PC-9 (cell line): ENCODE data around the gene CDH3. TPM values are rescaled to one million over a fixed set of nuclear protein-coding genes. Genes with fewer than 3 reads are reported as not detected.

Source experiments
- BruUV-seq: library from RNA; stranded (reverse); fragments of 400-500 nt; replicated peaks from 2 replicates; lab custom pipeline; 2021; lab: Mats Ljungman, UMichigan
- CTCF ChIA-PET: fragments of 300-600 bp; sonication (Branson Sonifier 250); formaldehyde crosslinking; loops from one replicate; lab custom pipeline; 2022; ENCODE audit warnings: antibody characterized with exemption; lab: Charles Lee
- POLR2A ChIA-PET: fragments of 300-600 bp; sonication (Branson Sonifier 250); formaldehyde crosslinking; loops from one replicate; lab custom pipeline; 2022; ENCODE audit warnings: antibody characterized with exemption; ENCODE audit not compliant: unreplicated experiment; lab: Charles Lee
- DNase-seq, 2 experiments: peaks; one replicate each; pipeline versions ENCODE4 v3.0.0 to v3.0.0-alpha.2; 2015 to 2022; ENCODE audit warnings: mixed read lengths in 1 of 2
- H2AFZ ChIP-seq: fragments of 200-600 bp; sonication (generic); 2 replicates; pipeline ENCODE4 v1.8.1; 2017; ENCODE audit warnings: antibody characterized with exemption
- H3F3A ChIP-seq: fragments of 200-600 bp; sonication (generic); 2 replicates; pipeline ENCODE4 v1.8.1; 2017; ENCODE audit warnings: antibody characterized with exemption, mild to moderate bottlenecking, low read depth; ENCODE audit not compliant: insufficient read depth
- H3K27ac ChIP-seq: fragments of 200-600 bp; sonication (generic); 2 replicates; pipeline ENCODE4 v1.6.1; 2016; ENCODE audit warnings: mixed run types
- H3K27me3 ChIP-seq: fragments of 200-600 bp; sonication (generic); 2 replicates; pipeline ENCODE4 v1.6.1; 2016; ENCODE audit warnings: low read depth, mixed run types; ENCODE audit not compliant: insufficient read depth
- H3K36me3 ChIP-seq: fragments of 200-600 bp; sonication (generic); 2 replicates; pipeline ENCODE4 v1.6.1; 2016; ENCODE audit warnings: low read depth, mixed run types
- H3K4me1 ChIP-seq: fragments of 200-600 bp; sonication (generic); replicated peaks from 2 replicates; pipeline ENCODE4 v1.6.1; 2016; ENCODE audit warnings: mixed run types; ENCODE audit not compliant: insufficient read depth
- H3K4me2 ChIP-seq: fragments of 200-600 bp; sonication (generic); 2 replicates; pipeline ENCODE4 v1.6.1; 2017; ENCODE audit warnings: mixed run types
- H3K4me3 ChIP-seq: fragments of 200-600 bp; sonication (generic); 2 replicates; pipeline ENCODE4 v1.6.1; 2016; ENCODE audit warnings: mixed run types
- H3K79me2 ChIP-seq: fragments of 200-600 bp; sonication (generic); 2 replicates; pipeline ENCODE4 v1.6.1; 2017; ENCODE audit warnings: low read depth, mixed run types
- H3K9me2 ChIP-seq: fragments of 200-600 bp; sonication (generic); 2 replicates; pipeline ENCODE4 v1.8.1; 2017; ENCODE audit warnings: mild to moderate bottlenecking; ENCODE audit not compliant: insufficient read depth
- H3K9me3 ChIP-seq: fragments of 200-600 bp; sonication (generic); 2 replicates; pipeline ENCODE4 v1.8.1; 2016; ENCODE audit warnings: low read depth; ENCODE audit not compliant: insufficient read depth
- H4K20me1 ChIP-seq: fragments of 200-600 bp; sonication (generic); 2 replicates; pipeline ENCODE4 v1.8.1; 2017; ENCODE audit not compliant: insufficient read depth
- EZH2 ChIP-seq: fragments of 200-600 bp; sonication (generic); IDR thresholded peaks from 2 replicates; pipeline ENCODE4 v1.8.0; 2017; ENCODE audit warnings: antibody characterized with exemption, low read depth
- intact Hi-C: fragments of 100-400 bp; cut with micrococcal nuclease; formaldehyde crosslinking; loops from one replicate; pipeline ENCODE4 v1.10.0; 2022; ENCODE audit not compliant: unreplicated experiment
- total RNA-seq: library from RNA; stranded (reverse); gene quantifications from 2 replicates; pipeline ENCODE4 v1.2.3, GENCODE V29; 2021
- TF ChIP-seq, protein P1 (sequence below): fragments of 200-600 bp; sonication (generic); conservative IDR thresholded peaks from 2 replicates; pipeline ENCODE4 v1.6.1; 2017; ENCODE audit warnings: mixed run types, antibody characterized with exemption, mild to moderate bottlenecking, moderate library complexity

The CDH3 gene
- total RNA-seq, 1 experiment from 2014 or later, result 70.3 TPM

DNA sequence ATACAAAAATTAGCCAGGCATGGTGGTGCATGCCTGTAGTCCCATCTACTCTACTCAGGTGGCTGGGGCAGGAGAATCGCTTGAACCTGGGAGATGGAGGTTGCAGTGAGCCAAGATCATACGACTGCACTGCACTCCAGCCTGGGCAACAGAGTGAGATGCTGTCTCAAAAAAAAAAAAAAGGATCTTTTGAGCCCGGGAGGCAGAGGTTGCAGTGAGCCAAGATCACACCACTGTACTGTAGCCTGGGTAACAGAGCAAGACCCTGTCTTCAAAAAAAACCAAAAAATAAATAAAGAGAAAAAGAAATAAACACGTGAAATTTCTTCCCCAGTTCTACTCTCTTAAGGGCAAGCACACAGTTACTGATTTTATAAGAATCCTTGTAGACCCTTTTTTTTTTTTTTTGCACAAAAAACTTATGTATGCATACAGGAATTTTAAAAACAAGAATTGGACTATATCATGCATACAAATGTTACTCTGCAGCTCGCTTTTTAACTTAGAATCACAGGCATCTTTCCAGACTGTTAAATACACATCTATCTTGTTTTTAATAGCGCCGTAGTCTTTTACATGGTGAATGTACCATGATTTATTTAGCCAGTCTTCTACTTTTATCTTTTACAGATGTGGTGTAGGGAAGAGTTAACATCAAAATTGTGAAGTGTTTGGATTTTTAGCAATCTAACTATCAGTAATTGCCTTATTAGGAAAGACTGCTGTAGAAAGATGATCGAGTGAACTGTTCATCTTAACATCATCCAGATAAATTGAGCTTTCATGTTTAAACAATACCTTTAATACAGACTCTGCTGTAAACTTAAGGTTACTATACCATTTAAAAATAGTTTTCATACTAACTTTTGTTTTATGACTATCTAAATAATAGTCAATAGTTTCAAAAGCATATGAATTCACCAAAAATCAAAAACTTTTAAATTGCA, 14.6 kb downstream of the CDH3 start:
- H3K27ac ChIP-seq, result peak overlapping the region; percentile 91
- peaks cover 53% of the 10 kb centered on the region for H3F3A ChIP-seq
- H3K36me3 ChIP-seq, result no peaks in the 10 kb centered on the region
- ChIA-PET CTCF (no interaction called here), POLR2A (no interaction called here)
- H3K4me3 ChIP-seq, result no peak overlapping the region
- H3K9me3 ChIP-seq, result no peaks in the 10 kb centered on the region
- BruUV-seq, result no TSS peak
- H3K9me2 ChIP-seq, result no peaks in the 10 kb centered on the region
- no peak for DNase-seq
- H3K4me1 ChIP-seq, result peaks cover 59% of the 10 kb centered on the region
- H3K79me2 ChIP-seq, result peaks cover 44% of the 10 kb centered on the region
- intact Hi-C loops, result no loop called here
- no peak overlapping the region for H2AFZ ChIP-seq
- no peaks in the 10 kb centered on the region for H4K20me1 ChIP-seq
- TF ChIP-seq EZH2, result no peak
- TF ChIP-seq, protein P1, sequence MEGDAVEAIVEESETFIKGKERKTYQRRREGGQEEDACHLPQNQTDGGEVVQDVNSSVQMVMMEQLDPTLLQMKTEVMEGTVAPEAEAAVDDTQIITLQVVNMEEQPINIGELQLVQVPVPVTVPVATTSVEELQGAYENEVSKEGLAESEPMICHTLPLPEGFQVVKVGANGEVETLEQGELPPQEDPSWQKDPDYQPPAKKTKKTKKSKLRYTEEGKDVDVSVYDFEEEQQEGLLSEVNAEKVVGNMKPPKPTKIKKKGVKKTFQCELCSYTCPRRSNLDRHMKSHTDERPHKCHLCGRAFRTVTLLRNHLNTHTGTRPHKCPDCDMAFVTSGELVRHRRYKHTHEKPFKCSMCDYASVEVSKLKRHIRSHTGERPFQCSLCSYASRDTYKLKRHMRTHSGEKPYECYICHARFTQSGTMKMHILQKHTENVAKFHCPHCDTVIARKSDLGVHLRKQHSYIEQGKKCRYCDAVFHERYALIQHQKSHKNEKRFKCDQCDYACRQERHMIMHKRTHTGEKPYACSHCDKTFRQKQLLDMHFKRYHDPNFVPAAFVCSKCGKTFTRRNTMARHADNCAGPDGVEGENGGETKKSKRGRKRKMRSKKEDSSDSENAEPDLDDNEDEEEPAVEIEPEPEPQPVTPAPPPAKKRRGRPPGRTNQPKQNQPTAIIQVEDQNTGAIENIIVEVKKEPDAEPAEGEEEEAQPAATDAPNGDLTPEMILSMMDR, result no peak
- no peaks in the 10 kb centered on the region for H3K27me3 ChIP-seq
- H3K4me2 ChIP-seq, result peak overlapping the region; percentile 72

DNA sequence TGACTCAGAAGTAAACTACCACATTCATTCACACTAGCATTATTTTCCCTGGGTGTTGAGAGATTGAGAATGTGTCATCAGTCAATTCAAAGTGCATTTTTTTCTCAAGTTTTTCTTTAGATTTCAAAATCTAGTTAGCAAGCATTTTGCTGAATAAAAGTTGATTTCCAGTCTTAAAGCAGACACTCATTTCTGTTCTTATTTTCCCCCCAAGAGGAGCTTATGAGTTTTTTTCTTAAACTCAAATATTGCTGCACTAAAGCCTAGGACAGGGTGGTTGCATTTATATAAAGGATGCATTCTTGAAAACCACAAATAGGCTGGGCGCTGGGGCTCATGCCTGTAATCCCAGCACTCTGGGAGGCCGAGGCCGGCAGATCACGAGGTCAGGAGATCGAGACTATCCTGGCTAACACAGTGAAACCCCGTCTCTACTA, 15.3 kb downstream of the CDH3 start:
- BruUV-seq, result no TSS peak
- CTCF ChIA-PET, result no interaction called here
- Histone ChIP-seq H3K9me3 (no peaks in the 10 kb centered on the region), H3K4me3 (no peak overlapping the region), H3K27me3 (no peaks in the 10 kb centered on the region), H4K20me1 (no peaks in the 10 kb centered on the region), H2AFZ (no peak overlapping the region), H3K27ac (peak overlapping the region; percentile 91), H3K79me2 (peaks cover 37% of the 10 kb centered on the region), H3K4me1 (peaks cover 66% of the 10 kb centered on the region), H3K36me3 (no peaks in the 10 kb centered on the region), H3K4me2 (peak overlapping the region; percentile 14), H3K9me2 (no peaks in the 10 kb centered on the region), H3F3A (peaks cover 60% of the 10 kb centered on the region)
- intact Hi-C loops, result no loop called here
- POLR2A ChIA-PET, result interaction anchor here (0.6 kb wide), 1 partner anchor 12 kb away, joined by 10 read pairs; no protein-coding TSS in a partner anchor
- DNase-seq, result peak in 1 of 2 experiments; percentile 75
- no peak for TF ChIP-seq EZH2
- TF ChIP-seq, protein P1, result no peak

DNA sequence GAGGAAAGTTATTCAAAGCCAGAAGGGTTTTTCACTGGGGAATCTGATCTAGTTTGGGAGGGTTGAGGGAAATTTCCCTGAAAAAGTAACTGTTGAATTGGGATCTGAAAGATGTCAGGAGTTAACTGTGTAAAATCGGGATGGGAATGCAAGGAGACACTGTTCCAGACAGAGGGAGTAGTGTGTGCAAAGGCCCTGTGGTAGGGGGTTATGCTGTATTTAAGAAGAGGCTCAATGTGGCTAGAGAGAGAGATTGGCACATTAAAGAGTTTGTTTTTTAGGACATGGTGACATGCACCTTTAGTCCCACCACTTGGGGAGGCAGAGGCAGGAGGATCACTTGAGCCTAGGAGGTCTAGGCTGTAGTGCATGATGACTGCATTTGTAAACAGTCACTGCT, 16.9 kb downstream of the CDH3 start:
- Histone ChIP-seq H3K4me3 (no peak overlapping the region), H3K27ac (no peak overlapping the region), H3K79me2 (peaks cover 27% of the 10 kb centered on the region), H3K36me3 (no peaks in the 10 kb centered on the region), H3K4me2 (no peak overlapping the region), H3F3A (peaks cover 55% of the 10 kb centered on the region), H3K27me3 (no peaks in the 10 kb centered on the region), H3K9me3 (no peaks in the 10 kb centered on the region), H4K20me1 (no peaks in the 10 kb centered on the region), H3K9me2 (no peaks in the 10 kb centered on the region), H2AFZ (no peak overlapping the region), H3K4me1 (peaks cover 69% of the 10 kb centered on the region)
- ChIA-PET CTCF (no interaction called here), POLR2A (no interaction called here)
- TF ChIP-seq, protein P1, result no peak
- no peak for TF ChIP-seq EZH2
- no peak for DNase-seq
- BruUV-seq, result no TSS peak
- intact Hi-C loops, result no loop called here
